ENCODE data around the gene PCIF1.
"Not testable (repeated sequence)": the region's sequence is repeated elsewhere in the genome, so short reads cannot be mapped to it uniquely, and the experiment has no call there.

The PCIF1 gene

GRCh38 chr20:45934586-45935415 is at the start of gene PCIF1:
TSS of gene PCIF1 (plus strand) at chr20:45934683. CDS start at chr20:45939000, 4,317 bp downstream.
- DNase-seq (ENCODE audit: extremely low spot score, insufficient read length, low read depth) (peak; percentile 95), FAIRE-seq (peak; percentile 95)

GRCh38 chr20:45886590-45887345 is 47.7 kb upstream of the PCIF1 start:
- no peak for FAIRE-seq
- DNase-seq (ENCODE audit: extremely low spot score, insufficient read length, low read depth): no peak

- DNase-seq (ENCODE audit: extremely low spot score, insufficient read length, low read depth) (no peak), FAIRE-seq (no peak)
These were observed 47.2 kb upstream of the PCIF1 start, which contains the start of gene SPATA25 for GRCh38 chr20:45887346-45887715. TSS of gene SPATA25 (minus strand) at chr20:45887622. CDS start at chr20:45887590, 32 bp downstream.

GRCh38 chr20:45888681-45889080 is 45.8 kb upstream of the PCIF1 start:
- FAIRE-seq: no peak
- DNase-seq (ENCODE audit: extremely low spot score, insufficient read length, low read depth): no peak

- FAIRE-seq: peak; percentile 29
- no peak for DNase-seq (ENCODE audit: extremely low spot score, insufficient read length, low read depth)
These were observed 44.2 kb upstream of the PCIF1 start for GRCh38 chr20:45890077-45890984.

GRCh38 chr20:45890985-45891983 is 43.2 kb upstream of the PCIF1 start, which contains the start of the genes CTSA and NEURL2:
TSS of gene CTSA (plus strand) at chr20:45891335. CDS start at chr20:45891569, 234 bp downstream.
TSS of gene NEURL2 (minus strand) at chr20:45891208. CDS start at chr20:45890991, 217 bp downstream.
- FAIRE-seq: peak; percentile 76
- peak; percentile 99 for DNase-seq (ENCODE audit: extremely low spot score, insufficient read length, low read depth)

- DNase-seq (ENCODE audit: extremely low spot score, insufficient read length, low read depth): no peak
- no peak for FAIRE-seq
These were observed 42.2 kb upstream of the PCIF1 start for GRCh38 chr20:45892049-45892825.

GRCh38 chr20:45892828-45893500 is 41.5 kb upstream of the PCIF1 start:
- no peak for FAIRE-seq

GRCh38 chr20:45893831-45894230 is 40.7 kb upstream of the PCIF1 start:
- no peak for FAIRE-seq
- DNase-seq (ENCODE audit: extremely low spot score, insufficient read length, low read depth): no peak

More at GRCh38 chr20:45892828-45893500, 41.5 kb upstream of the PCIF1 start:
- no peak for DNase-seq (ENCODE audit: extremely low spot score, insufficient read length, low read depth)

- FAIRE-seq (no peak), DNase-seq (ENCODE audit: extremely low spot score, insufficient read length, low read depth) (no peak)
These were observed 39.7 kb upstream of the PCIF1 start for GRCh38 chr20:45894797-45895196.

GRCh38 chr20:45896641-45897161 is 37.8 kb upstream of the PCIF1 start:
- FAIRE-seq: no peak
- no peak for DNase-seq (ENCODE audit: extremely low spot score, insufficient read length, low read depth)

GRCh38 chr20:45897289-45897688 is 37.2 kb upstream of the PCIF1 start:
- DNase-seq (ENCODE audit: extremely low spot score, insufficient read length, low read depth): no peak

GRCh38 chr20:45897692-45898091 is 36.8 kb upstream of the PCIF1 start:
- DNase-seq (ENCODE audit: extremely low spot score, insufficient read length, low read depth): no peak
- no peak for FAIRE-seq

More at GRCh38 chr20:45897289-45897688, 37.2 kb upstream of the PCIF1 start:
- no peak for FAIRE-seq

GRCh38 chr20:45898285-45898684 is 36.2 kb upstream of the PCIF1 start:
- FAIRE-seq (no peak), DNase-seq (ENCODE audit: extremely low spot score, insufficient read length, low read depth) (no peak)

GRCh38 chr20:45899046-45899835 is 35.2 kb upstream of the PCIF1 start:
- DNase-seq (ENCODE audit: extremely low spot score, insufficient read length, low read depth): no peak
- FAIRE-seq: no peak

GRCh38 chr20:45901332-45901731 is 33.2 kb upstream of the PCIF1 start:
- DNase-seq (ENCODE audit: extremely low spot score, insufficient read length, low read depth); FAIRE-seq: not testable (repeated sequence)

Data from GM18507 (cell line).